OCI-LY7 (cell line): ENCODE measurements around the gene POU2AF3. TPM values are rescaled to one million over a fixed set of nuclear protein-coding genes. Genes with fewer than 3 reads are reported as not detected.

Experiments
- BruUV-seq: library from RNA; stranded (reverse); fragments of 400-500 nt; replicated peaks from 2 replicates; lab custom pipeline; 2021; lab: Mats Ljungman, UMichigan
- CTCF ChIA-PET: fragments of 300-600 bp; sonication (Branson Sonifier 250); formaldehyde crosslinking; loops from one replicate; lab custom pipeline; 2022; ENCODE audit warnings: antibody characterized with exemption; ENCODE audit not compliant: unreplicated experiment; lab: Charles Lee
- POLR2A ChIA-PET: fragments of 300-600 bp; sonication (Branson Sonifier 250); formaldehyde crosslinking; loops from one replicate; lab custom pipeline; 2022; ENCODE audit warnings: antibody characterized with exemption; lab: Charles Lee
- DNase-seq: peaks from one replicate; pipeline ENCODE4 v3.0.0-alpha.2; 2015; ENCODE audit warnings: low spot score
- H2AFZ ChIP-seq: fragments of 200-600 bp; sonication (generic), shearing (Covaris generic); 2 replicates; pipeline ENCODE4 v1.6.1; 2014; ENCODE audit warnings: mild to moderate bottlenecking, antibody characterized with exemption, low read length, moderate library complexity
- H3K27ac ChIP-seq: fragments of 200-600 bp; sonication (generic); 2 replicates; pipeline ENCODE4 v1.5.1; 2014; ENCODE audit warnings: mixed run types, low read depth, mild to moderate bottlenecking, moderate library complexity, low read length, inconsistent platforms; ENCODE audit not compliant: poor library complexity, severe bottlenecking
- H3K36me3 ChIP-seq: fragments of 200-600 bp; sonication (generic); 2 replicates; pipeline ENCODE4 v1.6.1; 2014; ENCODE audit warnings: mild to moderate bottlenecking, antibody characterized with exemption, low read length, moderate library complexity, mixed read lengths; ENCODE audit not compliant: insufficient read depth
- H3K4me1 ChIP-seq: fragments of 200-600 bp; sonication (generic); 2 replicates; pipeline ENCODE4 v1.5.1; 2014; ENCODE audit warnings: mild to moderate bottlenecking, low read length; ENCODE audit not compliant: insufficient read depth, poor library complexity, severe bottlenecking
- H3K4me2 ChIP-seq: fragments of 200-600 bp; sonication (generic); 2 replicates; pipeline ENCODE4 v1.6.1; 2014; ENCODE audit warnings: mild to moderate bottlenecking, low read length
- H3K4me3 ChIP-seq: fragments of 200-600 bp; sonication (generic); 2 replicates; pipeline ENCODE4 v1.5.1; 2014; ENCODE audit warnings: mild to moderate bottlenecking, low read depth, low read length; ENCODE audit not compliant: poor library complexity, severe bottlenecking
- H3K79me2 ChIP-seq: fragments of 200-600 bp; sonication (generic); 2 replicates; pipeline ENCODE4 v1.6.1; 2016; ENCODE audit warnings: low read depth, mild to moderate bottlenecking, low read length, moderate library complexity, mixed read lengths; ENCODE audit not compliant: insufficient read depth
- H3K9me2 ChIP-seq: fragments of 200-600 bp; sonication (generic); 2 replicates; pipeline ENCODE4 v1.6.1; 2016; ENCODE audit warnings: mild to moderate bottlenecking, low read length, mixed read lengths; ENCODE audit not compliant: insufficient read depth
- H3K9me3 ChIP-seq: fragments of 200-600 bp; sonication (generic); 2 replicates; pipeline ENCODE4 v1.6.1; 2014; ENCODE audit warnings: mild to moderate bottlenecking, mixed run types, low read length, mixed read lengths
- H4K20me1 ChIP-seq: fragments of 200-600 bp; sonication (generic); 2 replicates; pipeline ENCODE4 v1.6.1; 2014; ENCODE audit warnings: mild to moderate bottlenecking, antibody characterized with exemption, low read length, moderate library complexity, mixed read lengths; ENCODE audit not compliant: insufficient read depth
- CTCF ChIP-seq: fragments of 200-600 bp; sonication (generic); conservative IDR thresholded peaks from 2 replicates; pipeline ENCODE4 v1.5.1; 2014; ENCODE audit warnings: mild to moderate bottlenecking, antibody characterized with exemption, low read length, moderate library complexity, mixed read lengths
- EZH2phosphoT487 ChIP-seq: fragments of 200-600 bp; sonication (generic); IDR thresholded peaks from 2 replicates; pipeline ENCODE4 v1.6.1; 2018; ENCODE audit warnings: low read depth, borderline replicate concordance, mild to moderate bottlenecking, mixed run types, antibody characterized with exemption, low read length, moderate library complexity, mixed read lengths
- intact Hi-C: fragments of 100-400 bp; cut with micrococcal nuclease; formaldehyde crosslinking; loops from one replicate; pipeline ENCODE4 v1.10.0; 2022; ENCODE audit not compliant: unreplicated experiment
- microRNA-seq: library from miRNA; unstranded; fragments of <30 nt; microRNA quantifications from one replicate; pipeline ENCODE4 v1.2.0, GENCODE V29; 2022; ENCODE audit warnings: borderline replicate concordance
- small RNA-seq: library from RNA; depleted of rRNA; stranded (forward); fragments of <200 nt; gene quantifications from one replicate; pipeline ENCODE3, GENCODE V24; 2014
- total RNA-seq, 2 experiments: library from RNA; depleted of rRNA in 1 of 2; stranded (reverse); fragments of >200 nt in 1 of 2; shearing (Covaris generic) in 1 of 2; gene quantifications; 2 replicates each; pipeline ENCODE4 v1.2.3, GENCODE V29; 2014 to 2022

The POU2AF3 gene
- total RNA-seq, 2 experiments from 2014 or later = not detected

GRCh38 chr11:111357150-111358037 lies 59.0 kb downstream of the POU2AF3 start:
- CTCF ChIA-PET = no interaction called here
- no TSS peak for BruUV-seq
- H3K4me1 ChIP-seq = peaks cover 37% of the 10 kb centered on the region
- no peak overlapping the region for H3K27ac ChIP-seq
- H3K4me3 ChIP-seq = no peak overlapping the region
- H3K79me2 ChIP-seq = peaks cover 38% of the 10 kb centered on the region
- POLR2A ChIA-PET = interaction anchor here (1.0 to 24.8 kb wide), 2 partner anchors 20 to 59 kb away, joined by 3 to 577 read pairs; no protein-coding TSS in a partner anchor
- no peaks in the 10 kb centered on the region for H3K9me3 ChIP-seq
- H4K20me1 ChIP-seq = peaks cover 18% of the 10 kb centered on the region; the same call in 1 of the 2 replicates
- no peak for DNase-seq
- H2AFZ ChIP-seq = no peak overlapping the region
- intact Hi-C loops = loop anchor here (2.0 kb wide), 1 partner anchor 65 kb away; no protein-coding TSS in a partner anchor
- H3K9me2 ChIP-seq = no peaks in the 10 kb centered on the region
- TF ChIP-seq EZH2phosphoT487 (no peak), CTCF (peak; percentile 28; the same call in 1 of the 2 replicates)
- peaks cover 100% of the 10 kb centered on the region for H3K36me3 ChIP-seq
- H3K4me2 ChIP-seq = no peak overlapping the region

Small RNA genes lying within 50 kb of the gene (microRNA-seq; reads per million reads assigned to microRNA genes)
- 2.3 reads per million for gene MIR4491

Small RNA genes lying within 50 kb of the gene (small RNA-seq; reads per million reads assigned to genes)
- gene MIR4491 = not detected

Other genes with a start within 250 kb of the POU2AF3 start
- gene POU2AF2, start 52.8 kb upstream of the POU2AF3 start, total RNA-seq (2014; rRNA removed; shearing (Covaris generic)) = not detected in 2 replicates
- gene POU2AF2, start 52.8 kb upstream of the POU2AF3 start, total RNA-seq (2022) = not detected in 2 replicates
- gene POU2AF1, start 80.7 kb downstream of the POU2AF3 start, total RNA-seq (2014; rRNA removed; shearing (Covaris generic)) = 56.4 and 86.1 TPM in 2 replicates
- 285 and 315 TPM in 2 replicates for gene POU2AF1, start 80.7 kb downstream of the POU2AF3 start, total RNA-seq (2022)
- not detected in 2 replicates for gene BTG4, start 213.8 kb downstream of the POU2AF3 start, total RNA-seq (2014; rRNA removed; shearing (Covaris generic))
- not detected in 2 replicates for gene BTG4, start 213.8 kb downstream of the POU2AF3 start, total RNA-seq (2022)
- not detected in 2 replicates for gene HOATZ, start 216.2 kb downstream of the POU2AF3 start, total RNA-seq (2014; rRNA removed; shearing (Covaris generic))
- gene HOATZ, start 216.2 kb downstream of the POU2AF3 start, total RNA-seq (2022) = not detected in 2 replicates
- not detected in 2 replicates for gene LAYN, start 242.2 kb downstream of the POU2AF3 start, total RNA-seq (2014; rRNA removed; shearing (Covaris generic))
- not detected in 2 replicates for gene LAYN, start 242.2 kb downstream of the POU2AF3 start, total RNA-seq (2022)